ENCODE data around the gene KLRC3.

DNA sequence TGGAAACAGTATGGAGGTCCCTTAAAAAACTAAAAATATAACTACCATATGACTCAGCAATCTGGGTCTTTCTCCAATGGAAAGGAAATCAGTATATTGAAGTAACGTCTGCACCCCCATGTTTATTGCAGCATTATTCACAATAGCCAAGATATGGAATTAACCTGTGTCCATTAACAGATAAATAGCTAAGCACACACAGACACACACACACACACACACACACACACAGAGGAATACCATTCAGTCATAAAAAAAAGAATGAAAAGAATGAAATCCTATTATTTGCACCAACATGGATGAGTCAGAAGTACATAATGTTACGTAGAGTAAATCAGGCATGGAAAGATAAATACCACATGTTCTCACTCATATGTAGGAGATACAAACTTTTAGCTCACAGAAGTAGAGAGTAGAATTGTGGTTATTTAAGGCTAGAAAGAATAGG lies 35.2 kb downstream of the KLRC3 start:
- TF ChIP-seq, protein P1, sequence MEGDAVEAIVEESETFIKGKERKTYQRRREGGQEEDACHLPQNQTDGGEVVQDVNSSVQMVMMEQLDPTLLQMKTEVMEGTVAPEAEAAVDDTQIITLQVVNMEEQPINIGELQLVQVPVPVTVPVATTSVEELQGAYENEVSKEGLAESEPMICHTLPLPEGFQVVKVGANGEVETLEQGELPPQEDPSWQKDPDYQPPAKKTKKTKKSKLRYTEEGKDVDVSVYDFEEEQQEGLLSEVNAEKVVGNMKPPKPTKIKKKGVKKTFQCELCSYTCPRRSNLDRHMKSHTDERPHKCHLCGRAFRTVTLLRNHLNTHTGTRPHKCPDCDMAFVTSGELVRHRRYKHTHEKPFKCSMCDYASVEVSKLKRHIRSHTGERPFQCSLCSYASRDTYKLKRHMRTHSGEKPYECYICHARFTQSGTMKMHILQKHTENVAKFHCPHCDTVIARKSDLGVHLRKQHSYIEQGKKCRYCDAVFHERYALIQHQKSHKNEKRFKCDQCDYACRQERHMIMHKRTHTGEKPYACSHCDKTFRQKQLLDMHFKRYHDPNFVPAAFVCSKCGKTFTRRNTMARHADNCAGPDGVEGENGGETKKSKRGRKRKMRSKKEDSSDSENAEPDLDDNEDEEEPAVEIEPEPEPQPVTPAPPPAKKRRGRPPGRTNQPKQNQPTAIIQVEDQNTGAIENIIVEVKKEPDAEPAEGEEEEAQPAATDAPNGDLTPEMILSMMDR (conservative IDR thresholded peaks at IDR 0.05; ENCODE audit: low read length) = no peak
- no peak for TF ChIP-seq EZH2phosphoT487 (IDR thresholded peaks at IDR 0.05; ENCODE audit: borderline replicate concordance, low read depth, low read length)
